ENCODE data around the gene SLC26A11. TPM values are rescaled to one million over a fixed set of nuclear protein-coding genes. Genes with fewer than 3 reads are reported as not detected.

SLC26A11 gene
- total RNA-seq, 1 donor from 2014 or later: 42.4 TPM

DNA sequence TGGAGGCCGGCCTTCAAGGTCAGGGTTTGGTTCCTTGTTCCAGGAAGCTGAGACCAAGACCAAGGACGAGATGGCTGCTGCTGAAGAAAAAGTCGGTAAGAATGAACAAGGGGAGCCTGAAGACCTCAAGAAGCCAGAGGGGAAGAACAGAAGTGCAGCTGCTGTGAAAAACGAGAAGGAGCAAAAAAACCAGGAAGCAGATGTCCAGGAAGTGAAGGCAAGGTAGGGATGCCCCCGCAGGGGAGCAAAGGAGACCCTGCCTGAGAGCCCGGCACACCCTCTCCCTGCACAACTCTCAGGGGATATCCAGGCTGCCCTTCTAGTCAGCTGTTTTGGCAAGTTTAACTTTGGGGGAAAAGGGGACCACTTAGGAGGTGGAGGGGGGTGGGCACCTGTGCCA is 69.4 kb downstream of the SLC26A11 start:
- TF ChIP-seq, protein P1, sequence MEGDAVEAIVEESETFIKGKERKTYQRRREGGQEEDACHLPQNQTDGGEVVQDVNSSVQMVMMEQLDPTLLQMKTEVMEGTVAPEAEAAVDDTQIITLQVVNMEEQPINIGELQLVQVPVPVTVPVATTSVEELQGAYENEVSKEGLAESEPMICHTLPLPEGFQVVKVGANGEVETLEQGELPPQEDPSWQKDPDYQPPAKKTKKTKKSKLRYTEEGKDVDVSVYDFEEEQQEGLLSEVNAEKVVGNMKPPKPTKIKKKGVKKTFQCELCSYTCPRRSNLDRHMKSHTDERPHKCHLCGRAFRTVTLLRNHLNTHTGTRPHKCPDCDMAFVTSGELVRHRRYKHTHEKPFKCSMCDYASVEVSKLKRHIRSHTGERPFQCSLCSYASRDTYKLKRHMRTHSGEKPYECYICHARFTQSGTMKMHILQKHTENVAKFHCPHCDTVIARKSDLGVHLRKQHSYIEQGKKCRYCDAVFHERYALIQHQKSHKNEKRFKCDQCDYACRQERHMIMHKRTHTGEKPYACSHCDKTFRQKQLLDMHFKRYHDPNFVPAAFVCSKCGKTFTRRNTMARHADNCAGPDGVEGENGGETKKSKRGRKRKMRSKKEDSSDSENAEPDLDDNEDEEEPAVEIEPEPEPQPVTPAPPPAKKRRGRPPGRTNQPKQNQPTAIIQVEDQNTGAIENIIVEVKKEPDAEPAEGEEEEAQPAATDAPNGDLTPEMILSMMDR (IDR thresholded peaks at IDR 0.05): no peak
- Histone ChIP-seq H3K36me3 (peaks cover 98% of the 10 kb centered on the region), H3K4me1 (no peaks in the 10 kb centered on the region), H3K4me3 (no peak overlapping the region), H3K9me3 (no peaks in the 10 kb centered on the region), H3K27me3 (ENCODE audit: low read depth) (no peaks in the 10 kb centered on the region), H3K27ac (no peak overlapping the region)
- intact Hi-C loops (cut with DNase I): no loop called here
- DNase-seq (peak; percentile 1), ATAC-seq (no peak)

DNA sequence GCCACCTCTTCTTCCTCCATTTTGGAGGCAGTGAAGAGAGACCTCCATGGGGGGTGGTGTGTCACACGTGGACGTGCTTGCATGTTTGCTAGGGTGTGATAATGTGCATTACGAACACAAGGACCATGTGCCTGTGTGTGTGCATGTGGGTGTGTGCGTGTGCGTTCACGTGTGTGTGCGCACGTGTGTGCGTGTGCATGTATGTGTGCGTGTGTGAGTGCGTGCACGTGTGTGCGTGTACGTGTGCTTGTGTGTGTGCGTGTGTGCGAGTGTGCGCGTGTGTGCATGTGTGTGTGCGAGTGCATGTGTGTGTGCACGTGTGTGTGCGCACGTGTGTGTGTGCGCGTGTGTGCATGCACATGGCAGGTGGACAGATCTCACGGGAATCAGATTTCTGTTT is 69.9 kb downstream of the SLC26A11 start:
- Histone ChIP-seq H3K27me3 (ENCODE audit: low read depth) (no peaks in the 10 kb centered on the region), H3K4me1 (no peaks in the 10 kb centered on the region), H3K36me3 (peaks cover 98% of the 10 kb centered on the region), H3K27ac (no peak overlapping the region), H3K4me3 (no peak overlapping the region), H3K9me3 (no peaks in the 10 kb centered on the region)
- TF ChIP-seq, protein P1 (IDR thresholded peaks at IDR 0.05): no peak
- ATAC-seq (no peak), DNase-seq (peak; percentile 25)
- intact Hi-C loops (cut with DNase I): no loop called here

DNA sequence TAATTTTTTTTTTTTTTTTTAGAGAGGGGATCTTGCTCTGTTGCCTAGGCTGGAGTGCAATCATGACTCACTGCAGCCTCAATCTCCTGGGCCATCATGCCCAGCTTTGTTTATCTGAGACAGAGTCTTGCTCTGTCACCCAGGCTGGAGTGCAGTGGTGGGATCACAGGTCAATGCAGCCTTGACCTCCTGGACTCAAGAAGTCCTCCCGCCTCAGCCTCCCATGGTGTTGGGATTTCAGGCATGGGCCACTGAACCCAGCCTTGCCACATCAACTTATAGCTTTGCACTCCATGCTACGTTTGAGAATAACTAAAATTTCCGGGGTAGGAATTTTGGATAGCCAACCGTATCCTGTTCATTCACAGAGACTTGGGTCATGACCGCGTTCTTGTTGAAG is 71.0 kb downstream of the SLC26A11 start:
- ATAC-seq: no peak
- Histone ChIP-seq H3K27me3 (ENCODE audit: low read depth) (no peaks in the 10 kb centered on the region), H3K4me3 (no peak overlapping the region), H3K4me1 (no peaks in the 10 kb centered on the region), H3K9me3 (no peaks in the 10 kb centered on the region), H3K27ac (no peak overlapping the region), H3K36me3 (peaks cover 98% of the 10 kb centered on the region)
- intact Hi-C loops (cut with DNase I): no loop called here
- no peak for DNase-seq
- TF ChIP-seq, protein P1 (IDR thresholded peaks at IDR 0.05): no peak

DNA sequence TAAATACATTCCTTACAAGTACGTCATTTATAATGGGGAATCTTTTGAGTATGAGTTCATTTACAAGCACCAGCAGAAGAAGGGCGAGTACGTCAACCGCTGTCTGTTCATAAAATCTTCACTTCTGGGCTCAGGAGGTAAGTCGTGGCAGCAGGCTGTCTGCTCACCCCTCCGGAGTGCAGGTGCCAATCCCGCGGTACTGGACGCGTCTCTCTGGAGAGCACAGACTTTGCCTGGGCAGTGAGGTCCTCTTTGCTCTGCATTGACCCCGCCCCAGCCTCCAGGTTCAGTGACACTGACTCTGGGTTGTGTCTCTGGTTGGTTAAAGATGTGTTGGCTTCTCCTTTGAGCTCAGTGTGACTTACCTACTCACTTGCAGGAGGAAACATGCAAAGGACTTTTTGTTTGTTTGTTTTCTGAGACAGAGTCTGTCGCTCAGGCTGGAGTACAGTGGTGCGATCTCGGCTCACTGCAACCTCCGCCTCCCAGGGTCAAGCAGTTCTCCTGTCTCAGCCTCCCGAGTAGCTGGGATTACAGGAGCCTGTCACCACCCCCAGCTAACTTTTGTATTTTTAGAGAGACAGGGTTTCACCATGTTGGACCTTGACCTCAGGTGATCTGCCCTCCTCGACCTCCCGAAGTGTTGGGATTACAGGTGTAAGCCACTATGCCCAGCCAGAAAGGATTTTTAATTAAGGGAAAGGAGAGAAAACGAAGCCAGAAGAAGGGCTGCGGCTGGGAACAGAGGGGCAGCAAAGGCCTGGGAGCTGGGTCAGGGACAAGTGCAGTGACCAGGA is 71.7 kb downstream of the SLC26A11 start:
- intact Hi-C loops (cut with DNase I): no loop called here
- Histone ChIP-seq H3K27ac (no peak overlapping the region), H3K27me3 (ENCODE audit: low read depth) (no peaks in the 10 kb centered on the region), H3K36me3 (peaks cover 100% of the 10 kb centered on the region), H3K4me1 (no peaks in the 10 kb centered on the region), H3K9me3 (no peaks in the 10 kb centered on the region), H3K4me3 (no peak overlapping the region)
- peak; percentile 7 for DNase-seq
- ATAC-seq: no peak
- TF ChIP-seq, protein P1 (IDR thresholded peaks at IDR 0.05): no peak

DNA sequence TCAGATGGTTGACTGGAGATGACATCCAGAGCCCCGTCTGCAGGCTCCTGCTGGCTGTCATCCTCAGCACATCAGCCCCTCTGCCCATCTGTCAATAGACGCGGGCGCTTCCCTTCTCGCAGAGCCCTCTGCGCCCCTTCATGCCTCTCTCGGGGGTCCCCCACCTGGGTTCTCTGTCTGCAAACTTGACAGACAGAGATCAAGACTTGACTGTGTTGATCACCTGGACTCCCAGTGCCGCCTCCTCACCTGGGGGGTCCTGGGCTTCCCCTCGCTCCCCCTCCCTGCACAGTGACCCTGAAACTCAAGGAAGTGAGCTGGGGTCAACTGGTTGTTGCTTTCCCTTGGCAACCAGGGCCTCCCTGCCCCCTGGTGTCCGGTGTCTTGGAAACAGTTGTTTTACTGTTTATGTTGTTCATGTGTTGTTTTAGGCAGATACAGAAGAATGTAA is 72.3 kb downstream of the SLC26A11 start:
- H3K36me3 ChIP-seq: peaks cover 100% of the 10 kb centered on the region
- intact Hi-C loops (cut with DNase I): no loop called here
- H3K9me3 ChIP-seq: no peaks in the 10 kb centered on the region
- ATAC-seq: no peak
- DNase-seq: peak; percentile 40
- TF ChIP-seq, protein P1 (IDR thresholded peaks at IDR 0.05): no peak
- no peak overlapping the region for H3K4me3 ChIP-seq
- no peaks in the 10 kb centered on the region for H3K27me3 ChIP-seq (ENCODE audit: low read depth)
- H3K27ac ChIP-seq: no peak overlapping the region
- no peaks in the 10 kb centered on the region for H3K4me1 ChIP-seq
